ENCODE results near the gene CLDN22.
"Not testable (repeated sequence)": the region's sequence is repeated elsewhere in the genome, so short reads cannot be mapped to it uniquely, and the experiment has no call there.

CLDN22 gene

GRCh38 chr4:183329244-183329643 lies 9.2 kb upstream of the CLDN22 start:
- H3K4me1 ChIP-seq (ENCODE audit: control insufficient read depth, insufficient read depth, low read length) = peaks cover 17% of the 10 kb centered on the region

DNA sequence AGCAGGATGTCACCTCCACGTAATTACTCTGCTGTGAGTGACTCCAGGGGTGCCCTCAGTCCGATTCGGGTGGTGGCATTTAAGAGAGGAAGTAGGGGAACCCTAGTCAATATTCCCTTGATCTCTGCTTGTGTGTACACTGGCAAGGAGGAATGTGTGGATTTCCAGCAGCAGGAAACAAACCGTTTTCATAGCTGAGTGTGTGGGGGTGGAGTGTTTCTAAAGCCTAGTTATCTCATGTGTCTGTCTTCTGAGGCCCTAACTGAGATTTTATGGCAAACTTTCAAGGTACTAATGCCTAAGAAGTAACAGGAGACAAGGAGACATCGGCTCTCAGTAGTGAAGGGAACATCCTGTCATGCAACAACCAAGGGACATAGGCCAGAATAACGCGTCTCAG lies 8.8 kb upstream of the CLDN22 start:
- Histone ChIP-seq H3K27me3 (ENCODE audit: control insufficient read depth, insufficient read depth, low read length) (no peaks in the 10 kb centered on the region), H3K9me3 (replicated peaks; ENCODE audit: low read length) (no peaks in the 10 kb centered on the region), H3K9ac (ENCODE audit: low read depth, low read length) (no peak overlapping the region), H3K4me2 (ENCODE audit: low read length) (no peak overlapping the region), H3K36me3 (ENCODE audit: insufficient read depth, low read length) (no peaks in the 10 kb centered on the region), H3K4me3 (ENCODE audit: low read length) (no peak overlapping the region), H3K4me1 (ENCODE audit: control insufficient read depth, insufficient read depth, low read length) (peaks cover 13% of the 10 kb centered on the region)

More at GRCh38 chr4:183329244-183329643, 9.2 kb upstream of the CLDN22 start:
- no peaks in the 10 kb centered on the region for H3K36me3 ChIP-seq (ENCODE audit: insufficient read depth, low read length)
- H3K9ac ChIP-seq (ENCODE audit: low read depth, low read length) = no peak overlapping the region
- no peaks in the 10 kb centered on the region for H3K9me3 ChIP-seq (replicated peaks; ENCODE audit: low read length)
- H3K4me2 ChIP-seq (ENCODE audit: low read length) = no peak overlapping the region
- no peak overlapping the region for H3K4me3 ChIP-seq (ENCODE audit: low read length)
- H3K27me3 ChIP-seq (ENCODE audit: control insufficient read depth, insufficient read depth, low read length) = no peaks in the 10 kb centered on the region

- Histone ChIP-seq H3K9ac (ENCODE audit: low read depth, low read length) (no peak overlapping the region), H3K4me2 (ENCODE audit: low read length) (no peak overlapping the region), H3K27me3 (ENCODE audit: control insufficient read depth, insufficient read depth, low read length) (no peaks in the 10 kb centered on the region), H3K4me3 (ENCODE audit: low read length) (no peak overlapping the region), H3K36me3 (ENCODE audit: insufficient read depth, low read length) (no peaks in the 10 kb centered on the region), H3K4me1 (ENCODE audit: control insufficient read depth, insufficient read depth, low read length) (peaks cover 12% of the 10 kb centered on the region), H3K9me3 (replicated peaks; ENCODE audit: low read length) (no peaks in the 10 kb centered on the region)
Observed at GRCh38 chr4:183327827-183328226, 7.8 kb upstream of the CLDN22 start.

- Histone ChIP-seq H3K9me3 (replicated peaks; ENCODE audit: low read length) (no peaks in the 10 kb centered on the region), H3K4me1 (ENCODE audit: control insufficient read depth, insufficient read depth, low read length) (peaks cover 7% of the 10 kb centered on the region), H3K9ac (ENCODE audit: low read depth, low read length) (no peak overlapping the region), H3K4me3 (ENCODE audit: low read length) (no peak overlapping the region), H3K36me3 (ENCODE audit: insufficient read depth, low read length) (no peaks in the 10 kb centered on the region), H3K27me3 (ENCODE audit: control insufficient read depth, insufficient read depth, low read length) (no peaks in the 10 kb centered on the region), H3K4me2 (ENCODE audit: low read length) (no peak overlapping the region)
Observed at GRCh38 chr4:183326853-183327252, 6.8 kb upstream of the CLDN22 start.

DNA sequence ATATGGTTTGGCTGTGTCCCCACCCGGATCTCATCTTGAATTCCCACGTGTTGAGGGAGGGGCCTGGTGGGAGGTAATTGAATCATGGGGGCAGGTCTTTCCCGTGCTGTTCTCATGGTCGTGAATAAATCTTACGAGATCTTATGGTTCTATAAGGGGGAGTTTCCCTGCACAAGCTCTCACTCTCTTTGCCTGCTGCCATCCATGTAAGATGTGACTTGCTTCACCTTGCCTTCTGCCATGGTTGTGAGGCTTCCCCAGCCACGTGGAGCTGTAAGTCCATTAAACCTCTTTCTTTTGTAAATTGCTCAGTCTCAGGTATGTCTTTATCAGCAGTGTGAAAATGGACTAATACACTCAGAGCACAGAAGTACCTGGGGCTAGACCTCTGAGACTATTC lies 6.3 kb upstream of the CLDN22 start:
- H3K27me3 ChIP-seq (ENCODE audit: control insufficient read depth, insufficient read depth, low read length); H3K36me3 ChIP-seq (ENCODE audit: insufficient read depth, low read length); H3K4me1 ChIP-seq (ENCODE audit: control insufficient read depth, insufficient read depth, low read length); H3K4me3 ChIP-seq (ENCODE audit: low read length); H3K9ac ChIP-seq (ENCODE audit: low read depth, low read length); H3K9me3 ChIP-seq (replicated peaks; ENCODE audit: low read length); H3K4me2 ChIP-seq (ENCODE audit: low read length): not testable (repeated sequence)

DNA sequence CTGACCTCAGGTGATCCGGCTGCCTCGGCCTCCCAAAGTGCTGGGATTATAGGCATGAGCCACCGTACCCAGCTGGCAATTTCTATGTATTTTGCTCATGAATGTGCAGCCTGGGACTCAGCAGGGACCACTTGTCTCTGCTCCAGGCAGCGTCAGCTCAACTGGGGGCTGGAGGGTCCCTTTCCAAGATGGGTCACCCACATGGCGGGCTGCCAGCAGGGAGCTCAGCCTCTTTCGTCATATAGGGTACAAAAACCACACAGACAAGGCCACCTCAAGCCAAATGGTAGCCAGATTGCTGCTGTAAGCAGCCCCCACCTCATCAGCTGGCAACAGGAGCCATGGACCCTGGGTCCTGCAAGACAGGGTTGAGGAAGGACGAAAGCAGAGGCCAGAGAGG lies 4.5 kb upstream of the CLDN22 start:
- Histone ChIP-seq H3K4me1 (ENCODE audit: control insufficient read depth, insufficient read depth, low read length) (peaks cover 7% of the 10 kb centered on the region), H3K36me3 (ENCODE audit: insufficient read depth, low read length) (no peaks in the 10 kb centered on the region), H3K4me2 (ENCODE audit: low read length) (no peak overlapping the region), H3K27me3 (ENCODE audit: control insufficient read depth, insufficient read depth, low read length) (no peaks in the 10 kb centered on the region), H3K9me3 (replicated peaks; ENCODE audit: low read length) (no peaks in the 10 kb centered on the region), H3K9ac (ENCODE audit: low read depth, low read length) (no peak overlapping the region), H3K4me3 (ENCODE audit: low read length) (no peak overlapping the region)

DNA sequence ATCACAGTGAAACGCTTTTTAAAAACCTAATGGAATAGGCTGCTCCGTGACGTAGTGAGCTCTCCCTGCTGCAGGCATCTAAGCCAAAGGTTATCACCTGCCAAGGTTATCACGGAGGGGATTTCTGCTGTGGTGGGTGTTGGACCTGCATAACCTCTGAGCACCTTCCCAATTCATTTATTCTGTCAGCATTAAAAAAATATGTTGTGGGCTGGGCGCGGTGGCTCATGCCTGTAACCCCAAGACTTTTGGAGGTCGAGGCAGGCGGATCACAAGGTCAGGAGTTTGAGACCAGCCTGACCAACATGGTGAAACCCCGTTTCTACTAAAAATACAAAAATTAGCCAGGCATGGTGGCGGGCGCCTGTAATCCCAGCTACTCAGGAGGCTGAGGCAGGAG lies 4.0 kb upstream of the CLDN22 start:
- not testable (repeated sequence) for H3K4me2 ChIP-seq (ENCODE audit: low read length); H3K4me1 ChIP-seq (ENCODE audit: control insufficient read depth, insufficient read depth, low read length); H3K9ac ChIP-seq (ENCODE audit: low read depth, low read length); H3K36me3 ChIP-seq (ENCODE audit: insufficient read depth, low read length); H3K9me3 ChIP-seq (replicated peaks; ENCODE audit: low read length); H3K4me3 ChIP-seq (ENCODE audit: low read length); H3K27me3 ChIP-seq (ENCODE audit: control insufficient read depth, insufficient read depth, low read length)

GRCh38 chr4:183323295-183323694 lies 3.2 kb upstream of the CLDN22 start:
- no peaks in the 10 kb centered on the region for H3K4me1 ChIP-seq (ENCODE audit: control insufficient read depth, insufficient read depth, low read length)
- no peak overlapping the region for H3K4me2 ChIP-seq (ENCODE audit: low read length)
- no peaks in the 10 kb centered on the region for H3K9me3 ChIP-seq (replicated peaks; ENCODE audit: low read length)
- H3K36me3 ChIP-seq (ENCODE audit: insufficient read depth, low read length) = peaks cover 4% of the 10 kb centered on the region
- H3K4me3 ChIP-seq (ENCODE audit: low read length) = no peak overlapping the region
- H3K9ac ChIP-seq (ENCODE audit: low read depth, low read length) = no peak overlapping the region
- no peaks in the 10 kb centered on the region for H3K27me3 ChIP-seq (ENCODE audit: control insufficient read depth, insufficient read depth, low read length)

- Histone ChIP-seq H3K9ac (ENCODE audit: low read depth, low read length) (no peak within 1 kb of the TSS), H3K4me1 (ENCODE audit: control insufficient read depth, insufficient read depth, low read length) (no peaks in the 10 kb centered on the region), H3K36me3 (ENCODE audit: insufficient read depth, low read length) (peaks cover 4% of the 10 kb centered on the region), H3K4me3 (ENCODE audit: low read length) (no peak within 1 kb of the TSS), H3K27me3 (ENCODE audit: control insufficient read depth, insufficient read depth, low read length) (no peaks in the 10 kb centered on the region), H3K4me2 (ENCODE audit: low read length) (no peak within 1 kb of the TSS), H3K9me3 (replicated peaks; ENCODE audit: low read length) (no peaks in the 10 kb centered on the region)
Observed at GRCh38 chr4:183322326-183322725, 2.2 kb upstream of the CLDN22 start, which contains the start of gene CLDN24. CLDN24 (minus strand) TSS chr4:183322426; CDS start chr4:183322426, 0 bp downstream.

GRCh38 chr4:183321516-183321915 lies 1.4 kb upstream of the CLDN22 start:
- H3K4me2 ChIP-seq (ENCODE audit: low read length) = no peak overlapping the region
- H3K4me3 ChIP-seq (ENCODE audit: low read length) = no peak overlapping the region
- no peaks in the 10 kb centered on the region for H3K9me3 ChIP-seq (replicated peaks; ENCODE audit: low read length)
- no peak overlapping the region for H3K9ac ChIP-seq (ENCODE audit: low read depth, low read length)
- H3K27me3 ChIP-seq (ENCODE audit: control insufficient read depth, insufficient read depth, low read length) = no peaks in the 10 kb centered on the region
- H3K4me1 ChIP-seq (ENCODE audit: control insufficient read depth, insufficient read depth, low read length) = no peaks in the 10 kb centered on the region
- peaks cover 5% of the 10 kb centered on the region for H3K36me3 ChIP-seq (ENCODE audit: insufficient read depth, low read length)

- no peaks in the 10 kb centered on the region for H3K4me1 ChIP-seq (ENCODE audit: control insufficient read depth, insufficient read depth, low read length)
- H3K9me3 ChIP-seq (replicated peaks; ENCODE audit: low read length) = no peaks in the 10 kb centered on the region
- H3K36me3 ChIP-seq (ENCODE audit: insufficient read depth, low read length) = peaks cover 10% of the 10 kb centered on the region
- H3K27me3 ChIP-seq (ENCODE audit: control insufficient read depth, insufficient read depth, low read length) = no peaks in the 10 kb centered on the region
- no peak overlapping the region for H3K4me3 ChIP-seq (ENCODE audit: low read length)
- H3K4me2 ChIP-seq (ENCODE audit: low read length) = no peak overlapping the region
- no peak overlapping the region for H3K9ac ChIP-seq (ENCODE audit: low read depth, low read length)
Observed at GRCh38 chr4:183321079-183321478, 1.0 kb upstream of the CLDN22 start.

- H3K4me1 ChIP-seq (ENCODE audit: control insufficient read depth, insufficient read depth, low read length) = no peaks in the 10 kb centered on the region
- no peaks in the 10 kb centered on the region for H3K27me3 ChIP-seq (ENCODE audit: control insufficient read depth, insufficient read depth, low read length)
- peaks cover 23% of the 10 kb centered on the region for H3K36me3 ChIP-seq (ENCODE audit: insufficient read depth, low read length)
- H3K9me3 ChIP-seq (replicated peaks; ENCODE audit: low read length) = no peaks in the 10 kb centered on the region
- H3K9ac ChIP-seq (ENCODE audit: low read depth, low read length) = no peak overlapping the region
- no peak overlapping the region for H3K4me3 ChIP-seq (ENCODE audit: low read length)
- no peak overlapping the region for H3K4me2 ChIP-seq (ENCODE audit: low read length)
Observed at GRCh38 chr4:183318656-183319055, 1.4 kb downstream of the CLDN22 start.

Data from skeletal muscle satellite cell (primary cell).